ENCODE measurements around the gene TUBB1. TPM values are rescaled to one million over a fixed set of nuclear protein-coding genes. Genes with fewer than 3 reads are reported as not detected.

Gene TUBB1
- total RNA-seq, 2 experiments from 2014 or later = not detected

GRCh38 chr20:59050437-59050836 is 31.2 kb downstream of the TUBB1 start:
- POLR2A ChIA-PET = no interaction called here
- peaks cover 41% of the 10 kb centered on the region for H3K27me3 Mint-ChIP-seq
- no peak overlapping the region for H3K27ac Mint-ChIP-seq
- H3K36me3 Mint-ChIP-seq = no peaks in the 10 kb centered on the region
- ATAC-seq (ENCODE audit: low read depth) (no peak), DNase-seq (no peak)
- H3K4me3 Mint-ChIP-seq = no peak overlapping the region
- H3K4me1 Mint-ChIP-seq = peaks cover 9% of the 10 kb centered on the region
- no peaks in the 10 kb centered on the region for H3K9me3 Mint-ChIP-seq

GRCh38 chr20:59051666-59052185 is 32.5 kb downstream of the TUBB1 start:
- POLR2A ChIA-PET = interaction anchor here (1.1 kb wide), 1 partner anchor 20 kb away, joined by 4 read pairs; the partner anchor contains the start of gene ATP5F1E
- H3K4me1 Mint-ChIP-seq = peaks cover 9% of the 10 kb centered on the region
- ATAC-seq (ENCODE audit: low read depth) (no peak), DNase-seq (no peak)
- H3K27me3 Mint-ChIP-seq = peaks cover 47% of the 10 kb centered on the region
- no peak overlapping the region for H3K4me3 Mint-ChIP-seq
- H3K27ac Mint-ChIP-seq = no peak overlapping the region
- no peaks in the 10 kb centered on the region for H3K9me3 Mint-ChIP-seq
- no peaks in the 10 kb centered on the region for H3K36me3 Mint-ChIP-seq

DNA sequence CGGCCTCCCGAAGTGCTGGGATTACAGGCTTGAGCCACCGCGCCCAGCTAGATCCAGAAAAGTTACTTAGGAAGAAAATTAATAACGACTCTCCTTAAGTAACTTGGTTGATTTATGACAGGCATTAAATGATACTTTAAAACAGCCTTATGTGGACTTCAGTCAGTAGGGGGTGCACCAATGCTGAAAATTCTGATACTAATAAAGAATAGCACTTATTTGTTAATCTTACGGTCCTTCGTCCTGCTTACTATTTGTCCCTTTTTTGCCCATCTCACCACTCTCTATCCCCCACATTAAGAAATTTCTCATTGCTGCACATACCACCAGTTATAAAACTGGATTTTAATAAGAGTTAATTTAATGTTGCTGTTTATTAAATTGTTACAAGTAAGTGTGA is 36.1 kb downstream of the TUBB1 start:
- Mint-ChIP-seq H3K4me3 (no peak overlapping the region), H3K27me3 (peaks cover 45% of the 10 kb centered on the region), H3K4me1 (peaks cover 2% of the 10 kb centered on the region), H3K9me3 (no peaks in the 10 kb centered on the region), H3K36me3 (no peaks in the 10 kb centered on the region), H3K27ac (no peak overlapping the region)
- DNase-seq (no peak), ATAC-seq (ENCODE audit: low read depth) (no peak)
- POLR2A ChIA-PET = no interaction called here

DNA sequence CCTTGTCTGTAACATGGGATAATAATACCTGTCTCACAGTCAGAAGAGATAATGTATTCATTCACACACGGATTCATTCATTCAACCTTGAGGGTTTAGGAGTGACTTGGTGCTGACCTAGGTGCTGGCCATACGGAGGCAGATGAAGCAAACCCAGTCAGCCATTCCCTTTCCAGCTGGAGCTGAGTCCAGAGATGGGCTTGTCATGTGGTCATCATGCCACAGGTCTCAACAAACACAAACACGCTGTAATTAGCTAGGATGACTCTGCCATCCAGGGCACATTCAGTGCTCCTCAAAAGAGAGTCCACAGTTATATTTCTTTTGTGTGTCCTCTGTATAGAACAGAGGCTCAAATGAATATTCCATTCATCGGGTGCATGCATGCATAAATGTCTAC is 42.9 kb downstream of the TUBB1 start:
- no peaks in the 10 kb centered on the region for H3K4me1 Mint-ChIP-seq
- no peak overlapping the region for H3K27ac Mint-ChIP-seq
- ATAC-seq (ENCODE audit: low read depth) = no peak
- H3K4me3 Mint-ChIP-seq = no peak overlapping the region
- POLR2A ChIA-PET = no interaction called here
- peaks cover 41% of the 10 kb centered on the region for H3K27me3 Mint-ChIP-seq
- no peaks in the 10 kb centered on the region for H3K9me3 Mint-ChIP-seq
- no peak for DNase-seq
- H3K36me3 Mint-ChIP-seq = no peaks in the 10 kb centered on the region

- H3K4me1 Mint-ChIP-seq = no peaks in the 10 kb centered on the region
- H3K4me3 Mint-ChIP-seq = no peak overlapping the region
- peaks cover 45% of the 10 kb centered on the region for H3K27me3 Mint-ChIP-seq
- H3K36me3 Mint-ChIP-seq = no peaks in the 10 kb centered on the region
- H3K27ac Mint-ChIP-seq = no peak overlapping the region
- POLR2A ChIA-PET = no interaction called here
- no peaks in the 10 kb centered on the region for H3K9me3 Mint-ChIP-seq
- no peak for DNase-seq
- no peak for ATAC-seq (ENCODE audit: low read depth)
These were observed 44.4 kb downstream of the TUBB1 start for GRCh38 chr20:59063358-59064213.

- POLR2A ChIA-PET = no interaction called here
- H3K27ac Mint-ChIP-seq = no peak overlapping the region
- no peaks in the 10 kb centered on the region for H3K36me3 Mint-ChIP-seq
- peaks cover 47% of the 10 kb centered on the region for H3K27me3 Mint-ChIP-seq
- no peak overlapping the region for H3K4me3 Mint-ChIP-seq
- no peaks in the 10 kb centered on the region for H3K9me3 Mint-ChIP-seq
- ATAC-seq (ENCODE audit: low read depth) (no peak), DNase-seq (no peak)
- no peaks in the 10 kb centered on the region for H3K4me1 Mint-ChIP-seq
These were observed 45.0 kb downstream of the TUBB1 start for GRCh38 chr20:59064214-59064722.

DNA sequence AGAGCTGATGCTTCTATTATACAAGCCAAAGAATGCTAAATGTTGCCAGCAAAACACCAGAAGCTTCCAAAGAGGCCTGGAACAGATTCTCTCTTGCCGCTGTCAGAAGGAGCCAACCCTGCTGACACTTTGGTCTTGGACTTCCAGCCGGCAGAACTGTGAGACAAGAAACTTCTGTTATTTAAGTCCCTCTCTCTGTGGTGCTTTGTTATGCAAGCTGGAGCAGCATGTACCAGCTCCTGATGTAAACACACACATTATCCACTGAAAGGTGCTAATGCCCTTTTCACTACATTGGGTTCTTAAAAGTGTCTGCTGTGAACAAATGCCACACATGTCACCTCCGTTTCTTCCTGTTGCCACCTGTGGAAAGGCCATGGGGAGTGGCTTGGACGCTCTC is 49.3 kb downstream of the TUBB1 start:
- H3K4me3 Mint-ChIP-seq = no peak overlapping the region
- H3K9me3 Mint-ChIP-seq = no peaks in the 10 kb centered on the region
- H3K27ac Mint-ChIP-seq = no peak overlapping the region
- no peaks in the 10 kb centered on the region for H3K4me1 Mint-ChIP-seq
- H3K27me3 Mint-ChIP-seq = peaks cover 38% of the 10 kb centered on the region
- no peak for DNase-seq
- no peak for ATAC-seq (ENCODE audit: low read depth)
- no peaks in the 10 kb centered on the region for H3K36me3 Mint-ChIP-seq
- POLR2A ChIA-PET = no interaction called here

- H3K36me3 Mint-ChIP-seq = no peaks in the 10 kb centered on the region
- ATAC-seq (ENCODE audit: low read depth) = no peak
These were observed 49.8 kb downstream of the TUBB1 start for GRCh38 chr20:59069026-59069425.

GRCh38 chr20:59071216-59071615 is 52.0 kb downstream of the TUBB1 start:
- Mint-ChIP-seq H3K4me3 (no peak overlapping the region), H3K27ac (no peak overlapping the region), H3K36me3 (no peaks in the 10 kb centered on the region), H3K4me1 (peaks cover 6% of the 10 kb centered on the region), H3K9me3 (no peaks in the 10 kb centered on the region), H3K27me3 (peaks cover 30% of the 10 kb centered on the region)
- no peak for ATAC-seq (ENCODE audit: low read depth)
- POLR2A ChIA-PET = no interaction called here
- no peak for DNase-seq

More at GRCh38 chr20:59069026-59069425, 49.8 kb downstream of the TUBB1 start:
- no peak for DNase-seq
- H3K27me3 Mint-ChIP-seq = peaks cover 34% of the 10 kb centered on the region
- no peaks in the 10 kb centered on the region for H3K9me3 Mint-ChIP-seq
- H3K27ac Mint-ChIP-seq = no peak overlapping the region
- no peak overlapping the region for H3K4me3 Mint-ChIP-seq
- no peaks in the 10 kb centered on the region for H3K4me1 Mint-ChIP-seq
- POLR2A ChIA-PET = no interaction called here

- Mint-ChIP-seq H3K4me1 (peaks cover 12% of the 10 kb centered on the region), H3K36me3 (no peaks in the 10 kb centered on the region), H3K4me3 (no peak overlapping the region), H3K27ac (no peak overlapping the region), H3K27me3 (peaks cover 16% of the 10 kb centered on the region), H3K9me3 (no peaks in the 10 kb centered on the region)
- no peak for DNase-seq
- POLR2A ChIA-PET = no interaction called here
- ATAC-seq (ENCODE audit: low read depth) = no peak
These were observed 54.4 kb downstream of the TUBB1 start for GRCh38 chr20:59073582-59073981.

DNA sequence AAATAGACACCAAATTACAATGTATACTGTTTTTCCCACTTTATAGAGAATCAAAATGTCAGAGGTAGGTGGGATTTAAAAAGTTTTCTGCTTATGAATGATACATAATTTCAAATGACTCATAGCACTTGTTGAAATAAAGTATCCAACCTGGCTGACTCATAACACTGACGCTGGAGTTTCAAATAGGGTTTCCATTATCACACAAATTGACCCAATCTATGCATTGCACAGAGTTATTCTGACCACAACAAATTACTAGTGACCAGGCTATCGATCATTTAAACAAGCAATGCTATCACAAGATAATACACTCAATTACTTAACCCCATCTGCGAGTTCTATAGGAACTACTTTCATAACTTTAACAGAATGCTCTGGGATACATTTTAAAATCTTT is 55.2 kb downstream of the TUBB1 start:
- ATAC-seq (ENCODE audit: low read depth) (no peak), DNase-seq (no peak)
- Mint-ChIP-seq H3K27ac (no peak overlapping the region), H3K4me1 (peaks cover 12% of the 10 kb centered on the region), H3K9me3 (no peaks in the 10 kb centered on the region), H3K4me3 (no peak overlapping the region), H3K27me3 (peaks cover 15% of the 10 kb centered on the region), H3K36me3 (no peaks in the 10 kb centered on the region)
- POLR2A ChIA-PET = no interaction called here

DNA sequence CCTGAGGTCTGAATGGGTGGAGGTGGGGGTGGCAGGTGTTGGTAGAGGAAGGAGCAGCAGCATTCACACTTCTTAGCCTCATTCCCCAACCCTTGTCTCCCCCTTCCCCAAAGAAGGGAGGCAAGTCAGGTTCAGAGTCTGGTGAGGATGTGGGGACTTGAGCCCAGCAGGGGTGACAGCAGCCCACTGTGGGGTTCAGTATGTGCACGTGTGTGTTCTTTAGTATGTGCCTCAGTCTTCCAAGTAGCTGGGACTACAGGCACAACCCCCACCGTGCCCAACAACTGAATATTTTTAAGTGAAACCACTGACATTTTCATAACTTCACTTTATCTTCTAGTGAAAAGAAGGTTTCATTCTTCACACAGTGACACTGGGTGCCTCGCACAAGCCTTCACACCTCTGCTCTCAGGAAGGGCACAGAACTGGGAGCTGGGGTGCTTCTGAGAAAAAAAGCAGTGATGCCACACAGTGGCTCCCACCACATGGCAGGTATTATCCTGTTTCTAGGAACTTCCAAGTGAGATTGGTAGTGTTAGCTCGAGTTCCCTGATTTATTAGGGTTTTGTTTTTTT is 56.8 kb downstream of the TUBB1 start:
- no peak for ATAC-seq (ENCODE audit: low read depth)
- H3K27me3 Mint-ChIP-seq = peaks cover 6% of the 10 kb centered on the region
- POLR2A ChIA-PET = interaction anchor here (0.6 kb wide), 1 partner anchor 183 kb away, joined by 3 read pairs; no protein-coding TSS in a partner anchor
- H3K9me3 Mint-ChIP-seq = no peaks in the 10 kb centered on the region
- no peak for DNase-seq
- peaks cover 12% of the 10 kb centered on the region for H3K4me1 Mint-ChIP-seq
- H3K36me3 Mint-ChIP-seq = no peaks in the 10 kb centered on the region
- no peak overlapping the region for H3K27ac Mint-ChIP-seq
- no peak overlapping the region for H3K4me3 Mint-ChIP-seq

All from activated naive CD8-positive, alpha-beta T cell treated with anti-CD3 and anti-CD28 coated beads, Interleukin-2, amount 10 ng/mL, durations not matched to agents 7 days and 5 days (primary cell).